GM19023 (cell line): ENCODE data around the gene AXDND1.
"Not testable (repeated sequence)": the region's sequence is repeated elsewhere in the genome, so short reads cannot be mapped to it uniquely, and the experiment has no call there.

Experiments
- ATAC-seq: cut with Tn5 transposase; IDR thresholded peaks from one replicate; pipeline ENCODE4 v1.9.1; 2021; ENCODE audit warnings: mild to moderate bottlenecking, moderate library complexity; ENCODE audit not compliant: unreplicated experiment

The AXDND1 gene

DNA sequence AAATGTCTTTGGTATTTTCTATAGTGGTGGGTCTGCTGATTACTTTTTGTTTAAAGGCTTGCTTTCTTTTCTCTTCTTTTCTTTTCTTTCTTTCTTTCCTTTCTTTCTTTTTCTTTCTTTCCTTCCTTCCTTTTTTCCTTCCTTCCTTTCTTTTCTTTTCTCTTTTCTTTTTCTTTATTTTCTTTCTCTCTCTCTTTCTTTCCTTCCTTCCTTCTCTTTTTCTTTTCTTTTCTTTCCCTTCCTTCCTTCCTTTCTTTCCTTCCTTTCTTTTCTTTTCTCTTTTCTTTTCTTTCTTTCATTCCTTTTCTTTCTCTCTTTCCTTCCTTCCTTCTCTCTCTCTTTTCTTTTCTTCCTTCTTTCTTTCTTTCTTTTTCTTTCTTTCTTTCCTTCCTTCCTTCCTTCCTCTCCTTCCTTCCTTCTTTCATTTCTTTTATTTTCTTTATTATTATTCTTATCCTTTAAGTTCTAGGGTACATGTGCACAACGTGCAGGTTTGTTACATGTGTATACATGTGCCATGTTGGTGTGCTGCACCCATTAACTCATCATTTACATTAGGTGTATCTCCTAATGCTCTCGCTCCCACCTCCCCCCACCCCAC is 93.9 kb downstream of the AXDND1 start:
- not testable (repeated sequence) for ATAC-seq

DNA sequence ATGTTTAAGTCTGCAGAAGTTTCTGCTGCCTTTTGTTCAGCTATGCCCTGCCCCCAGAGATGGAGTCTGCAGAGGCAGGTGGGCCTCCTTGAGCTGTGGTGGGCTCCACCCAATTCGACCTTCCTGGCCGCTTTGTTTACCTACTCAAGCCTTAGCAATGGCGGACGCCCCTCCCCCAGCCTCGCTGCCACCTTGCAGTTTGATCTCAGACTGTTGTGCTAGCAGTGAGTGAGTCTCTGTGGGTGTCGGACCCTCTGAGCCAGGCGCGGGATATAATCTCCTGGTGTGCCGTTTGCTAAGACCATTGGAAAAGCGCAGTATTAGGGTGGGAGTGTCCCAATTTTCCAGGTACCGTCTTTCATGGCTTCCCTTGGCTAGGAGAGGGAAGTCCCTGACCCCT is 99.9 kb downstream of the AXDND1 start:
- ATAC-seq: not testable (repeated sequence)

DNA sequence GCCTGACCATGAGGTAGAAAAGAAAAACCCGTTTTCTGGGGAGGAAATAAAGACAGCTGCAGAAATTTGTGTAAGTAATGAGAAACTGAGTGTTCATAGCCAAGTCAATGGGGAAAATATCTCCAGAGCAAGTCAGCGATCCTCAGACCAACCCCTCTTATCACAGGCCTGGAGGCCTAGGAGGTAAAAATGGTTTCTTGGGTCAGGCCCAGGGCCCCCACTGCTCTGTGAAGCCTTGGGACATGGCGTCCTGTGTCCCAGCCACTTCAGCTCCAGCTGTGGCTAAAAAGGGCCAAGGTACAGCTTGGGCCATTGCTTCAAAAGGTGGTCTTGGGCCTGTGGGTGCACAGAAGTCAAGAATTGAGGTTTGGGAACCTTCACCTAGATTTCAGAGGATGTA is 108.9 kb downstream of the AXDND1 start:
- no peak for ATAC-seq

DNA sequence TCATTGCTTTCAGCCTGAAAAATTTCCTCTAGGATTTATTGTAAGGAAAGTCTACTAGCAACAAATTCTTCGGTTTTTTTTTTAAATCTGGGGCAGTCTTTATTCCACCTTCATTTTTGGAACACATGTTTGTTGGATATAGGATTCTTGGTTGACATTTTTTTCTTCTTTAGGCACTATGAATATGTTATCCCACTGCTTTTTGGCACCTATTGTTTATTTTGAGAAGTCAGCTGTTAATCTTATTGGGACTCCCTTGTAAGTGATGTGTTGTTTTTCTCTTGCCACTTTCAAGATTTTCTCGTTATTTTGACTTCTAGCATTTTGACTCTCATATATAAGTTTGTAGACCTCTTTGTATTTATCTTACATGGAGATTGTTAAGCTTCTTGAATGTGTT is 110.7 kb downstream of the AXDND1 start:
- no peak for ATAC-seq

DNA sequence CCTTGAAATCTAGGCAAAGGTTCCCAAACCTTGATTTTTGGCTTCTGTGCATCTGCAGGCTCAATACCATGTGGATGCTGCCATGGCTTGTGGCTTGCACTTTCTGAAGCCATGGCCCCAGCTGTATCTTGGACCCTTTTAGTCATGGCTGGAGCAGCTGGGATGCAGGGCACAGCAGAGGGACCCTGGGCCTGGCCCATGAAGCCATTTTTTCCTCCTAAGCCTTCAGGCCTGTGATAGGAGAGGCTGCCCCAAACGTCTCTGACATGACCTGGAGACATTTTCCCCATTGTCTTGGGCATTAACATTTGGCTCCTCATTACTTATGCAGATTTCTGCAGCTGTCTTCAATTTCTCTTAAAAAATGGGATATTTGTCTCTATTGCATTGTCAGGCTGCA is 112.6 kb downstream of the AXDND1 start:
- ATAC-seq: no peak

DNA sequence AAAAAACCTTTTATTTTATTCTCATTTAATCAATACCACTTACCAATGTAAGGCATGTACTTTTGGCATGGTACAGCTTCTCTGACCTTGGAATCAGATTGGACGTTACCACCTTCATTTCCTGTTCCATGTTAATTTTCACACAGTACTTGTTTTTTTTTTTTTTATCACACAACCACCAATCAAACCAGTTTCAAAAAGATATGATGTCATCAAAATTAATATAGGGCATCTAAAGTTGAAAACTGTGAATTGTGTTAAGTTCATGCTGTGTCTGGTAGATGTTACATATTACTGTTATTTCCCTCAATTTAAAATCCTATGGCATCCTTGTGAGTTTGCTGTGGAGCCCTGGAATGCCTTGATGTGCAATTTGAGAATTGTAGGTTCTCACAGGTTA is 124.8 kb downstream of the AXDND1 start:
- ATAC-seq: no peak

DNA sequence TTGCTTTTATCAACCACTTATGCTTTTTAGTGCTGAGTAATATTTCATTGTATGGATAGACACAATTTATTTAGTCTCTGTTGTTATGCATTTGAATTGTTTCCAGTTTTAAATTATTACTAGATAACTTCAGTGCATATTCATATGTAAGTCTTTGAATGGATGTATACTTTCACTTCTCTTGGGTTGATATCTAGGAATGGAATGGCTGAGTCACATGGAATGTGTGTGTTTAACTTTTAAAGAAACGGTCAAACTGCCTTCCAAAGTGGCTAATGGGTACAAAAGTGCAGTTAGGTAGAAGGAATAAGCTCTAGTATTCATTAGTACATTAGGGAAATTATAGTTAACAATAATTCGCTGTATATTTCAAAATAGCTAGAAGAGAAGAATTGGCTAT is 127.6 kb downstream of the AXDND1 start:
- ATAC-seq: no peak

DNA sequence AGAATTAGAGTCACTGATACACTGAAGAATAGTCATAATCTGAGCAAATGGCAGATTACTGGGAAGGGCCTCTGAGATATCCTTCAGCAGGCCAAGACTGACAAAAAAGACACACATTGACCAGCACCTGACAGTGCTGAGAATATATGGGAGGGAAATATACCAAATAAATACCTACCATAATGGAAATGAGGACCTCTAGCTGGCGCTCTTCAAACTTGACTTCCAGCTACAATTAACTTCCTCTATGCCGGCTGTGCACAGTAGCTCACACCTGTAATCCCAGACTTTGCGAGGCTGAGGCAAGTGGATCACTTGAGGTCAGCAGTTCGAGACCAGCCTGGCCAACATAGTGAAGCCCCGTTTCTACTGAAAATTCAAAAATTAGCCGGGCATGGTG is 140.4 kb downstream of the AXDND1 start:
- no peak for ATAC-seq

DNA sequence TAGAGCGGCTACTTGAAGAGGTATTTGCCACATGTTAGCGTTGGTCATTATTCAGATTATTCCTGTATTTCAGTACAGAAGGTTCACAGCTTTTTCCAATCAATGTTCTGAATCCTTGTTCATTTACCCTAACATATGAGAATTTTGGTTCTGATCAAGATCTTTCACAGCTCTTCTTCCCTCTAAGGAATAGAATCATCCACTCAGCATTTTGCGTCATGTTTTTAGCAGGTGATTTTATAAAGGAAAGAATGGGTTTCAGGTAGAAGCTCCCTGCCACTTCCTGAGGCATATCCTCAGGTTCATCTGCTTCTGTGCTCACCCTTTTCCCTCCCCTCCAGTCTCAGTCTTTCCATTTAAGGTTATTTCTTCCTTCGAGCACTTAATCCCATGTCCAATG is 143.6 kb downstream of the AXDND1 start:
- no peak for ATAC-seq

DNA sequence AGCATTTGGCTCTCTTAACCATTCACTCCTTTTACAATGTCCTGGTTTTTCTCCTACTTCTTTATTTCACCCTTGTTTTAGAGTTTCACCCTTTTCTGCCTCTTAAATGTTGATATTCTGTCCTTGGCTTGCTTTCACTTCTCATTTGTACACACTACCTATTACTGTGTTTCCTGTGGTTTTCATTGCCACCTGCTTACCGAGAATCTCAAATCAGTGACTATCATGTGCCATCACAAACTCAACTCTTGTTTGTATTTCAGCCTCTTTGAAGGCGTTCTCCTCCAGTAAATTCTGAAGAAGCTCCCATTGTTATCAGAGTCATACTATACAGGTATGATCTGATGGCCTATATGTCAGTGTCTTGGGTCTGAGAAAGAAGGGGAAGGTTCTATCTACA is 144.3 kb downstream of the AXDND1 start:
- ATAC-seq: no peak

DNA sequence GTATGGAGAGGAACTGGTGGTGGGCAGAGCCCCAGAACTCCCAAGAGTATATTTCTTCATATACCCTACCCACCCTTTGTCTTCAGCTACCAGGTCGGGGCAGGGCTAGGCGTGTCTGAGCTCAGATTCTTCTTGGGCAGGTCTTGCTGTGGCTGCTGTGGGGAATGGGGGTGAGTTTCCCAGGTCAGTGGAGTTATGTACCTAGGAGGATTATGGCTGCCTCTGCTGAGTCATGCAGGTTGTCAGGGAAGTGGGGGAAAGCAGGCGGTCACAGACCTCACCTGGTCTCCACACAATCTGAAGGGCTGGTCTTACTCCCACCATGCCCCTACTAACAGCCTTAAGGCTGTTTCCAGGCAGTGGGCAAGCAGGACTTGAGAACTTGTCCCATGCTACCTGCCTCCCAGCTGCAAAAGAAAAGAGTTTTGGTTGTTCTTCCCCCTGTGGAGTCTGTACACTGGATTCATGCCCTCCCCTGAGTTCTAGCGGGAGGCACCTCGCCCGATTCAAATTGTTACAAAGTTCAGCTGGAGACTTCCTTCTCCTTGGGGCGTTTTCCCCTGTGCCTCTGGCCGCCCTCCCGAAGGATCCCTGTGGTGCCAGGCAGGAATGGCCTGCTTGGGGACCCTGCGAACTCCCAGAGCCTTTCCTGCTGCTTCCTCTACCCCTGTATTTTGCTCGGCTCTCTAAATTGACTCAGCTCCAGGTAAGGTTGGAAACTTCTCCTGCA is 151.4 kb downstream of the AXDND1 start:
- ATAC-seq: no peak

DNA sequence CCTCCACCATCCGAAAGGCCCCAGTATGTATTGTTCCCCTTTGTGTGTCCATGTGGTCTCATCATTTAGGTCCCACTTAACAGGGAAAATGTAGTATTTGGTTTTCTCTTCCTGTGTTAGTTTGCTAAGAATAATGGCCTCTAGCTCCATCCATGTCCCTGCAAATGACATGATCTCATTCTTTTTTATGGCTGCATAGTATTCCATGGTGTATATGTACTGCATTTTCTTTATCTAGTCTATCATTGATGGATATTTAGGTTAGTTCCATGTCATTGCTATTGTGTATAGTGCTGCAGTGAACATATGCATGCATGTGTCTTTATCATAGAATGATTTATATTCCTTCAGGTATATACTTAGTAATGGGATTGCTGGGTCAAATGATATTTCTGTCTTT is 152.8 kb downstream of the AXDND1 start:
- ATAC-seq: not testable (repeated sequence)

DNA sequence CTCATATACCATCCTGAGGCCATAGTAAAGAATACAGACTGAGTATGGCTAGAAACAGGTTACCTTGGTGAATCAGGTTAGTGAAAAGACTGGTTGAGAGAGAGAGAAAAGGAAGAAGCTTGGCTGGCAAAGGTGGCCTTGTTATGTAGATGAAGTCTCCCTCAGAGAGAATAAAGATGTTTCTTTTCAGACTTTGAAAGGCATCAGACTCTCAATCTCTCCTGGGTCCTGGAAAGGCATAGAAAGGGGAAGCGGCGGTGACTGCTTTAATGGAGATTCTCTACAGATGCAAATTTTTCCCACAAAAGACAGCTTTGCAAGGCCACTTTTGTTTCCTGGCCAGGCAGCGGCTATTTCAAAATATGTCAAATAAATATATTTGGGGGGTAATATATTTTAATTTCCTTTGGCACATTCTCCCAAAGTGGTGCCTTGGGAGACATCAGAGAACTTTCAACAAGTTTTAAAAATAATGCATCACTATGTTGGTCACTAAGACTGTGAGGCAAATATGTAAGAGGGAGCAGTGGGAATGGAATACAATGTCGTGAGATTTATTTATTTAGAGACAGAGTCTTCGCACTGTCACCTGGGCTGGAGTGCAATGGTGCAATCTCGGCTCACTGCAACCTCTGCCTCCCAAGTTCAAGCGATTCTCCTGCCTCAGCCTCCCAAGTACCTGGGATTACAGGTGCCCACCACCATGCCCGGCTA is 163.9 kb downstream of the AXDND1 start:
- ATAC-seq: no peak

DNA sequence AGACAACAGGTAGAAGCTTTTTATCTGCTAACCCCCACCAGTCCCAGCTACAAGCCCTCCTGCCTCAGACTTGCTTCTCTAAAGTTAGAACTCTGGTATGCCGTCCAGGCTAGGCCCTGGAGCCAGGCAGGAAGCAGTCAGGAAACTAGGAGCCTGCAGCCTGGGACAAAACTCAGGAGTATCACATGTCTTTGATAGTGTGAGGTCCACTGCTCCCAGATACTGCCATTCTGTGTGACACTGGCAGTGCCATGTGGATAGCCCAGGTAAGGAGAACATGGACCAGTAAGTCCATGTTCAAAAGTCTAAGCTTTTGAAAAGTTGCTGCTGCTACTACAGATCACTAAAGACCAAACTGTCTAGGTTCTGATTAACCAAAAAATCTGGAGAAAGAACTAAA is 164.6 kb downstream of the AXDND1 start:
- no peak for ATAC-seq

DNA sequence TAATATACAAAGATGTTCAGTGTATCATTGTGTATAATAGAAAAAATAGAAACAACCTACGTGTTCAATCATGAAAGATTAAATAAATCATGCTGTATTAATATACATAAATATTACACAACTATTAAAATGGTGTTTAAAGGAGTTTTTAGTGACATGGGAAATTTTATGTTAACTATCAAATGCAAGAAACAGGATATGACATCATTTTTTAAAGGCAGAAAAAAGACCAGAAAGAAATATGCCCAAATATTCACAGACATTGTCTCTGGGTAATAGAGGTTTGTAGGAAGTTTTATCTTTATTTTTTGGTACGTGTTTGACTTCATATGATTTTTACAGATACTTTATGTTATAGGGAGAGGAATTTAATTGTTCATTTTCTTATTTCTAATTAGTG is 176.0 kb downstream of the AXDND1 start:
- no peak for ATAC-seq

DNA sequence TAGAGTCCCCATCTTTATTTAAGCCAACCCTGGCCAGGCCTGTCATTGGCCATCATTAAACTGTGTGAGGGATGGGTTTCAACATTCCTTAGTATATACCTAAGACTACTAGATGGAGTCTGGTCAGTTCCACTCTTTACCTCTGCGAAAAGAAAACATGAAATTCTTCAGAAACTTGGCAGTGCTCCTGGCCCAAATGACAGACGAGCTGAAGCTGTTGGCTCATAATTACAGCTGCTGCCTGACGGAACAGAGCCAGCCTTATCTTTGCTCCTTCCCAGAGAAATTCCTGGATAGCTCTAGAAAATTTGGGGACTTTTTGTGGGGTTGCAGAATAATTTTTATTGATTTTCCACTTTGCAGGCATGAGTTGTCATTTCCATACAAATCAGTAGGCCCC is 179.6 kb downstream of the AXDND1 start:
- no peak for ATAC-seq

DNA sequence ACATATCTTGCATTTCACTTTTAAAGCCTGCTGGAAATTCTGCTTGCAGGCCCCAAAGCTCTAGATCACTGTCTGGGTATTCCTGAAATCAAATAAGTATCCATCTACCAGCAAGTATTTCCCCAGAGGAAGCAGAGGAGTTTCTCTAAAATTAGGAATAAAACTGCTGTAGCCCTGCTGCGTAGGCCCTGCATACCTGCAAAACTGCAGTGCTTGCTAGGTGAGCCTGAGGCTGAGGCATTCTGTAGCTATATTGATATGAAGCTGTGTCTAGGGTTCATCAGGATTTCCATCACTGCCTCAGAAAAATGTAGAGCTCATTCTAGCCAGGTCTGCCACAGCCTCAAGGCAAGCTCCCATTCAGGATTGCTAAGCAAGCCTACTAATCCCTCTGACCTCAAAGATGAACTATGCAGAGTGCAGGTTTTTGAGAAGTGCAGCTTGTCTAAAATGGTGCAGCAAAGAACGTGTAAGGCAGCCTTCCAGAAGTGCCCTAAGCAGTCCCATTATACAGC is 181.3 kb downstream of the AXDND1 start:
- no peak for ATAC-seq

DNA sequence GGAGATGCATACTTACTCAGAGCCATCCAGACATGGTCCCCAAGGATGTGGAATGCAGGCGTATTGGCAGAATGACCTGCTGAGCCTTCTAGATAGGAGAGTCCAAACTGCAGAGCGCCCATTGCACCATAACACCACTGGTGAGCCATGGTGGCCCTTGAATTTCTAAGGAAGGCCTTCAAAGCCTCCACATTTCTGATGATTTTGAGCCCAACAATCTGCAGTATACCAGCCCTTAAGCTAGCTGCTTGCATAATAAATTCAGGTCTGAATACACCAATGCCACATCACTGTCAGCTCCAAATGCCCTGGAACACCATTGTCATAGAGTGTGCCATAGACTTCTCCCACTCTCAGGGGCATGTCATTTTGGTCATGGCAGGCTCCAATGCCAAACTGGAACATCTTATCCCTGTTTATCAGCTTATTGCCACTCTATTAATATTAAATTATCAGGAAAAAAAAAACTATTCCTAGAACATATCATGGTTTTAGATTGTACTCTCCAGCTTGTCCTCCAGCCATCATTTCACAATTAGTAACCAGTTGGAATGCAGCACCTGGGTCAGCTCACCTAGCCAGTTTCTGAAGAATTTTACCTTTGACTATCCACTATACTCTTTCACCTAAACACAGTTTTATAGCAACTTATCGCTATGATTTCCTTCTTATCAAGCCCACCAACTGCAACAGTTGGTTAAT is 183.0 kb downstream of the AXDND1 start:
- ATAC-seq: no peak

DNA sequence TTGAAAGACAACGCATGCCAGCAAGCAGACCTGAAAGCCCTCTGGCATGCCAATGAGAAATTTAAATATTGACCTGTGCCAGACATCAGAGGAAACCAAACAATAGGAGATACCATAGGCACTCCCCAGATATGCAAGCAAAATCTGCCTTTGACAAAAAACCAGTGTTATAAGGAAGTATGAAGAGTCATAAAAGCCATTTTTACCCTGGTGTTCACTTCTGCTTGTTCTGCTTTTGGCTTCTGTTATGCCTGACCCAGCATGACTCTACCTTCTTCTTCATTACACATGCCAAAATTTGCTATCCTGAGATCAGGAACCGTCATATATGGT is 183.6 kb downstream of the AXDND1 start:
- no peak for ATAC-seq

DNA sequence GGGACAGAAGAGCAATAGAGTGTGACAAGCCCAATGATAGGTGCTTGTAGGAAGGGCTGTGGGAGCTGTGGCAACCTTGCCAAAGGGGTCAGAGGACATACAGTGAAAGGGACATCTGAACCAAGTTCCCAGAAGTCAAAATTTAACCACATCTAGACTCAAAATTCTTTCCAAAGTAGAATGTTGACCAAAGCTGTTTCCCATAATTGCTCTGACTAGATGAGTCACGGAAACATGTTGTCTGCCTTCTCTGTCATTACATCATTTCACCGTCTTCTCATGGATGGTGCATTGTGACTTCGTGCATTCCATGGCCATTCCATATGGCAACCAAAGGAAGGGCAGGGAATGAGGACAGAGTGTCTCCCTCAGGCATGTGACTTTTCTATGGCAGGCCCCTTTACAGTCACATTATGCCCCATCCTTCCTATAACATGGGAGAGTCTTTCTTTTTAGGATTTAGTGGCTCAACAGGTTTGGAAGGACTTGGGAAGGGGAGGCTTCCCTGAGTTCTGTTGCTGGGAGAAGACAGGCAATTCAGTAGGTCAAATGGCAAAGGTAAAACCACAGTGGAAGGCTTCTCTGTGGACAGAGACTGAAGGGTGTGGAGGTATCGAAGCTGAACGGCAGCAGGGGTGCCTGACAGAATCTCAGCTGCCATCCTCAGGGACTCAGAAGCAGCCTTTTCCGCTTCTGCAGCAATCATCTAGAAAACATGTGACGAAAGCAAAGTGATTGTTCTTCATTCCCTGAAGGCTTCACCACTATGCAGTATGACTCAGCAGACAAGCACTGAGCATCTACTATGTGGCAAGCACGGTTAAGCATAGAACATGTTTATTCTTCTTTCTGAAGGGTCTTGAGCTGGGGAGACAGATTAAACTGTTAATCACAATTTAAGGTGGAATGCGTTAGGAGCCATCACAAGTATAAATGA is 185.2 kb downstream of the AXDND1 start:
- ATAC-seq: no peak
